A549 (cell line): ENCODE measurements around the gene PLBD2. TPM values are rescaled to one million over a fixed set of nuclear protein-coding genes. Genes with fewer than 3 reads are reported as not detected.

Experiments
- ATAC-seq, 2 experiments: fragments of 200-7000 bp in 1 of 2; fragments of >200 bp in 1 of 2; cut with Nextera tagmentation in 1 of 2; cut with Tn5 transposase in 1 of 2; 3 replicates each; pipeline versions ENCODE4 v1.8.0 to v1.9.1; 2018 to 2020; ENCODE audit warnings: mild to moderate bottlenecking in 1 of 2, moderate library complexity in 1 of 2
- CTCF ChIA-PET: fragments of 300-600 bp; sonication (Branson Sonifier 250); formaldehyde crosslinking; extraction: SDS; loops from one replicate; lab custom pipeline; 2021; ENCODE audit warnings: antibody characterized with exemption, inconsistent platforms; lab: Yijun Ruan, JAX
- POLR2A ChIA-PET: fragments of 350-600 bp; formaldehyde crosslinking; extraction: SDS; loops from one replicate; lab custom pipeline; 2021; ENCODE audit warnings: antibody characterized with exemption, inconsistent platforms; lab: Yijun Ruan, JAX
- DNase-seq, 2 experiments: peaks; one replicate each; pipeline versions ENCODE4 v3.0.0 to v3.0.0-alpha.2; 2011 to 2016; ENCODE audit warnings: low read depth in 1 of 2, low spot score in 1 of 2
- FAIRE-seq: peaks from 2 replicates; lab custom pipeline; 2011; peaks lifted over from hg19 to GRCh38; lab: Jason Lieb, UNC
- H3K27ac ChIP-seq, 2 experiments: fragments of >200 bp; sonication (Bioruptor Twin); formaldehyde crosslinking; 3 replicates each; pipeline ENCODE4 v1.5.1; 2016 to 2017
- H3K4me1 ChIP-seq: fragments of >200 bp; sonication (Bioruptor Twin); formaldehyde crosslinking; 3 replicates; pipeline ENCODE4 v1.6.1; 2016
- H3K4me2 ChIP-seq: fragments of >200 bp; sonication (Bioruptor Twin); formaldehyde crosslinking; 3 replicates; pipeline ENCODE4 v1.6.1; 2016
- H3K4me3 ChIP-seq: fragments of >200 bp; sonication (Bioruptor Twin); formaldehyde crosslinking; 3 replicates; pipeline ENCODE4 v1.5.1; 2016
- H3K9me3 ChIP-seq: fragments of >200 bp; sonication (Bioruptor Twin); formaldehyde crosslinking; 3 replicates; pipeline ENCODE4 v1.6.1; 2016
- CHD2 ChIP-seq: fragments of 150-350 bp; IDR thresholded peaks from 2 replicates; pipeline ENCODE4 v1.6.1; 2014; ENCODE audit warnings: low read length; ENCODE audit not compliant: partially characterized antibody
- CHD4 ChIP-seq: fragments of 200-600 bp; sonication (generic); IDR thresholded peaks from 2 replicates; pipeline ENCODE4 v1.6.1; 2016; ENCODE audit warnings: antibody characterized with exemption, mild to moderate bottlenecking, borderline replicate concordance
- E2F6 ChIP-seq: IDR thresholded peaks from 2 replicates; pipeline ENCODE4 v1.6.1; 2012; ENCODE audit warnings: low read depth, borderline replicate concordance
- EP300 ChIP-seq, 2 experiments: fragments of >200 bp; sonication (Bioruptor Twin); formaldehyde crosslinking; IDR thresholded peaks; 2 replicates in 1 of 2; 3 replicates in 1 of 2; pipeline ENCODE4 v1.6.1; 2016 to 2017
- FOSL2 ChIP-seq, 2 experiments: fragments of 450-650 bp in 1 of 2; fragments of >200 bp in 1 of 2; sonication (Bioruptor Twin) in 1 of 2; formaldehyde crosslinking; IDR thresholded peaks; 2 replicates each; pipeline versions ENCODE4 v1.5.0 to v1.6.1; 2016 to 2020; ENCODE audit warnings: mild to moderate bottlenecking in 1 of 2, moderate library complexity in 1 of 2
- FOXS1 ChIP-seq: fragments of 250-450 bp; sonication (Bioruptor Pico); IDR thresholded peaks from 2 replicates; pipeline ENCODE4 v1.5.0; 2020; ENCODE audit warnings: mild to moderate bottlenecking, moderate library complexity
- HMGXB4 ChIP-seq: fragments of 250-450 bp; sonication (Bioruptor Pico); IDR thresholded peaks from 2 replicates; pipeline ENCODE4 v1.5.0; 2021; ENCODE audit warnings: mild to moderate bottlenecking, moderate library complexity, borderline replicate concordance
- JUN ChIP-seq, 2 experiments: fragments of >200 bp; sonication (Bioruptor Twin); formaldehyde crosslinking; IDR thresholded peaks; 2 replicates in 1 of 2; 3 replicates in 1 of 2; pipeline ENCODE4 v1.6.1; 2016 to 2017
- KDM1A ChIP-seq: fragments of 200-600 bp; sonication (generic); IDR thresholded peaks from 2 replicates; pipeline ENCODE4 v1.6.1; 2016; ENCODE audit warnings: low read depth, mild to moderate bottlenecking
- MAFK ChIP-seq: fragments of 450-650 bp; IDR thresholded peaks from 2 replicates; pipeline ENCODE4 v1.6.1; 2014; ENCODE audit not compliant: partially characterized antibody
- NR3C1 ChIP-seq: fragments of >200 bp; sonication (Bioruptor Twin); formaldehyde crosslinking; IDR thresholded peaks from 3 replicates; pipeline ENCODE4 v1.6.1; 2017
- POLR2A ChIP-seq: IDR thresholded peaks from 2 replicates; pipeline ENCODE4 v1.6.1; 2012; ENCODE audit warnings: mild to moderate bottlenecking, low read length
- RARB ChIP-seq: fragments of 250-450 bp; sonication (Bioruptor Pico); IDR thresholded peaks from 2 replicates; pipeline ENCODE4 v1.8.0; 2021; ENCODE audit warnings: mild to moderate bottlenecking, moderate library complexity
- ZFP36 ChIP-seq: fragments of 450-650 bp; IDR thresholded peaks from 2 replicates; pipeline ENCODE4 v1.6.1; 2014; ENCODE audit warnings: borderline replicate concordance; ENCODE audit not compliant: partially characterized antibody
- WGBS: methylation state at CpG from one replicate; pipeline ENCODE4 v1.1.6; 2017; ENCODE audit errors: missing lambda C conversion rate; 5-methylcytosine and 5-hydroxymethylcytosine counted together
- polyA plus RNA-seq, 4 experiments: library from polyadenylated mRNA; depleted of rRNA in 3 of 4; stranded (reverse); fragments of >200 nt; fragmentation: RNase III in 1 of 4; extraction: RNeasy Plus Mini Kit Qiagen cat#74134 plus additional on column Dnase treatment in 1 of 4; gene quantifications; 2 replicates in 3 of 4; 3 replicates in 1 of 4; pipeline ENCODE4 v1.2.3, GENCODE V29; 2011 to 2017
- TF ChIP-seq, protein P1 (sequence below): fragments of >200 bp; sonication (Bioruptor Twin); formaldehyde crosslinking; IDR thresholded peaks from 3 replicates; pipeline ENCODE4 v1.6.1; 2016

The PLBD2 gene
- polyA plus RNA-seq, 2 of the 4 experiments (the other 2 are of a cell fraction): 13.2 to 25.9 TPM

DNA sequence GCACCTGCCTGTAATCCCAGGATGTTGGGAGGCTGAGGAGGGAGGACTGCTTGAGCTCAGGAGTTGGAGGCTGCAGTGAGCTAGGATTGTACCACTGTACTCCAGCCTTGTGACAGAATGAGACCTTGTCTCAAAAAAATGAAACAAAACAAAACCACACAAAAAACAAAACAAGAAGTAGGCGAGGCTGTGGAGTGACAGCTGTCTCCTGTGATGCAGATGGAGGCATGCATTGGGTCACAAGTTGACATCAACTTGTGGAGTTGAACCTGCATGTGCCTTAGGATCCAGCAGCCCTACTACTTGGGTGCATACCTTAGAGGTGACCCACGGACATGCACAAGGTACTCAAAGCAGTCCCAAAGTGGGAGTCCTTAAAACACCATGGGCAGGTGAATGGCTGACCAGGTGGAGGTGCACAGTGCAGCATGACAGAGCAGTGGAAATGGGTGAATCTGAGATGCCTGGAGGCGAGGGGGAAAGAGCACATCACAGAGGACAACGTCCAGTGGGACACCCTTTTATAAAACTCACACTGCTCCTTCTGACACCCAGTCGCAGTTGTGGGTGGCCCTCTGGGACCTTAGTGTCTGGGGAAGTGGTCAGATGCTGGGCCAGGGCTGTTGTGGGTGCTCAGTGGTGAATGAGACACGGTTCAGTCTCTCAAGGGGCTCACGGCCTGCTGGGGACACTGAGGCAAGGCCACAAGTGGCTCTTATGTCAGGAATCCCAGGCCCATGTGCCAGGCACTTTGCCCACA is 12.7 kb downstream of the PLBD2 start:
- H3K9me3 ChIP-seq: no peaks in the 10 kb centered on the region
- WGBS: 71% methylated on average over 7 of the region's 7 CpGs
- no peaks in the 10 kb centered on the region for H3K4me1 ChIP-seq
- POLR2A ChIA-PET: no interaction called here
- FAIRE-seq (no peak), ATAC-seq (no peak; a peak in 1 of 6 replicates), DNase-seq (no peak)
- TF ChIP-seq FOSL2 (IDR thresholded peaks at IDR 0.05) (no peak), FOSL2 (CRISPR knock-in tag; IDR thresholded peaks at IDR 0.05) (no peak), NR3C1 (no peak), CHD2 (no peak), EP300 (IDR thresholded peaks at IDR 0.05) (no peak), RARB (CRISPR knock-in tag) (no peak), E2F6 (no peak), HMGXB4 (CRISPR knock-in tag) (no peak)
- no peak overlapping the region for H3K4me2 ChIP-seq
- H3K4me3 ChIP-seq: no peak overlapping the region
- H3K27ac ChIP-seq: no peak overlapping the region
- CTCF ChIA-PET: no interaction called here

GRCh38 chr12:113371808-113372207 is 13.4 kb downstream of the PLBD2 start:
- POLR2A ChIA-PET: no interaction called here
- no peaks in the 10 kb centered on the region for H3K9me3 ChIP-seq
- no peak overlapping the region for H3K27ac ChIP-seq
- TF ChIP-seq E2F6 (no peak), JUN (IDR thresholded peaks at IDR 0.05) (no peak), MAFK (no peak), POLR2A (no peak), ZFP36 (peak; percentile 93), FOXS1 (CRISPR knock-in tag) (no peak)
- H3K4me3 ChIP-seq: no peak overlapping the region
- FAIRE-seq (no peak), DNase-seq (no peak), ATAC-seq (no peak)
- WGBS: 85% methylated on average over 6 of the region's 6 CpGs
- CTCF ChIA-PET: no interaction called here
- H3K4me2 ChIP-seq: no peak overlapping the region
- H3K4me1 ChIP-seq: no peaks in the 10 kb centered on the region

DNA sequence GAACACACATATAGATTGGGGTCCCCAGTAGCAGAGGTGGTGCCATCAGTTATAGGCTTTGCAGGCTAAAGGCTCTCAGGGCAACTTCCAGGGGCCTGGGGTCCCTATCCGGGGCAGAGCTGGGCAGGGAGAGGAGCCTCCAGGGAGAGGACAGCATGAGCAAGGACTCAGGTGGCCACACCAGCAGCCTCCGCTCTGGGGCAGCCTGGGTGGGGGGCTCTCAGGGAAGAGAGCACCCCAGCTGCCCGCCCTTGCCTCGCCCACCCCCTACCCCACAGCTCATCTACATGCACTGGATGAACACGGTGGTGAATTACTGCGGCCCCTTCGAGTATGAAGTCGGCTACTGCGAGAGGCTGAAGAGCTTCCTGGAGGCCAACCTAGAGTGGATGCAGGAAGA is 14.0 kb downstream of the PLBD2 start:
- Histone ChIP-seq H3K4me2 (no peak overlapping the region), H3K27ac (no peak overlapping the region), H3K4me1 (no peaks in the 10 kb centered on the region), H3K4me3 (no peak overlapping the region), H3K9me3 (no peaks in the 10 kb centered on the region)
- TF ChIP-seq JUN (IDR thresholded peaks at IDR 0.05) (no peak), KDM1A (no peak), CHD4 (no peak)
- TF ChIP-seq, protein P1, sequence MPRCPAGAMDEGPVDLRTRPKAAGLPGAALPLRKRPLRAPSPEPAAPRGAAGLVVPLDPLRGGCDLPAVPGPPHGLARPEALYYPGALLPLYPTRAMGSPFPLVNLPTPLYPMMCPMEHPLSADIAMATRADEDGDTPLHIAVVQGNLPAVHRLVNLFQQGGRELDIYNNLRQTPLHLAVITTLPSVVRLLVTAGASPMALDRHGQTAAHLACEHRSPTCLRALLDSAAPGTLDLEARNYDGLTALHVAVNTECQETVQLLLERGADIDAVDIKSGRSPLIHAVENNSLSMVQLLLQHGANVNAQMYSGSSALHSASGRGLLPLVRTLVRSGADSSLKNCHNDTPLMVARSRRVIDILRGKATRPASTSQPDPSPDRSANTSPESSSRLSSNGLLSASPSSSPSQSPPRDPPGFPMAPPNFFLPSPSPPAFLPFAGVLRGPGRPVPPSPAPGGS: no peak
- FAIRE-seq (no peak), ATAC-seq (no peak), DNase-seq (no peak)
- 82% methylated on average over 9 of the region's 9 CpGs for WGBS
- ChIA-PET CTCF (interaction anchor here (0.7 kb wide), 1 partner anchor 53 kb away, joined by 3 read pairs; no protein-coding TSS in a partner anchor), POLR2A (no interaction called here)
